H9 (cell line): ENCODE measurements around the gene LRRC8C. TPM values are rescaled to one million over a fixed set of nuclear protein-coding genes. Genes with fewer than 3 reads are reported as not detected.

Source experiments
- DNase-seq: peaks from one replicate; pipeline ENCODE4 v3.0.0-alpha.2; 2017
- H2AFZ ChIP-seq: one replicate; pipeline ENCODE4 v1.6.1; 2013; ENCODE audit warnings: mild to moderate bottlenecking, low read length, control low read depth, moderate library complexity
- H2AK5ac ChIP-seq: 2 replicates; pipeline ENCODE4 v1.6.1; 2013; ENCODE audit warnings: low read length, control low read depth, mixed read lengths; ENCODE audit not compliant: insufficient read length
- H2BK120ac ChIP-seq: one replicate; pipeline ENCODE4 v1.6.1; 2013; ENCODE audit warnings: low read depth, mild to moderate bottlenecking, low read length, control low read depth, inconsistent platforms; ENCODE audit not compliant: poor library complexity, severe bottlenecking
- H2BK12ac ChIP-seq: 2 replicates; pipeline ENCODE4 v1.6.1; 2013; ENCODE audit warnings: low read length, control low read depth, mixed read lengths, low read depth; ENCODE audit not compliant: insufficient read length
- H2BK15ac ChIP-seq: 2 replicates; pipeline ENCODE4 v1.6.1; 2013; ENCODE audit warnings: low read depth, low read length, control low read depth
- H2BK20ac ChIP-seq: one replicate; pipeline ENCODE4 v1.6.1; 2013; ENCODE audit warnings: low read depth, mild to moderate bottlenecking, low read length, control low read depth, inconsistent platforms; ENCODE audit not compliant: poor library complexity, severe bottlenecking
- H2BK5ac ChIP-seq: 2 replicates; pipeline ENCODE4 v1.6.1; 2013; ENCODE audit warnings: low read length, control low read depth, mixed read lengths; ENCODE audit not compliant: insufficient read length
- H3K14ac ChIP-seq: 2 replicates; pipeline ENCODE4 v1.6.1; 2013; ENCODE audit warnings: low read length, control low read depth; ENCODE audit not compliant: insufficient read depth
- H3K18ac ChIP-seq: 2 replicates; pipeline ENCODE4 v1.6.1; 2013; ENCODE audit warnings: low read depth, mild to moderate bottlenecking, mixed read lengths, low read length, control low read depth; ENCODE audit not compliant: insufficient read length
- H3K23ac ChIP-seq: 2 replicates; pipeline ENCODE4 v1.6.1; 2013; ENCODE audit warnings: low read length, control low read depth, mixed read lengths, low read depth; ENCODE audit not compliant: insufficient read length
- H3K23me2 ChIP-seq: 2 replicates; pipeline ENCODE4 v1.6.1; 2013; ENCODE audit warnings: low read depth, mild to moderate bottlenecking, mixed read lengths, low read length, control low read depth; ENCODE audit not compliant: insufficient read length, poor library complexity, severe bottlenecking
- H3K27ac ChIP-seq: 2 replicates; pipeline ENCODE4 v1.5.1; 2013; ENCODE audit warnings: low read length, control low read depth, mixed read lengths, low read depth; ENCODE audit not compliant: insufficient read length
- H3K27me3 ChIP-seq: 2 replicates; pipeline ENCODE4 v1.6.1; 2013; ENCODE audit warnings: low read length, control low read depth, inconsistent platforms; ENCODE audit not compliant: insufficient read depth
- H3K4ac ChIP-seq: 2 replicates; pipeline ENCODE4 v1.6.1; 2013; ENCODE audit warnings: low read depth, mild to moderate bottlenecking, control low read depth, inconsistent platforms, low read length, moderate library complexity
- H3K4me1 ChIP-seq: 2 replicates; pipeline ENCODE4 v1.6.1; 2013; ENCODE audit warnings: low read length, control low read depth, inconsistent platforms; ENCODE audit not compliant: insufficient read depth
- H3K4me2 ChIP-seq: 2 replicates; pipeline ENCODE4 v1.6.1; 2013; ENCODE audit warnings: low read length, control low read depth, mixed read lengths; ENCODE audit not compliant: insufficient read length, insufficient read depth
- H3K56ac ChIP-seq: 2 replicates; pipeline ENCODE4 v1.6.1; 2013; ENCODE audit warnings: low read depth, mild to moderate bottlenecking, mixed read lengths, low read length, control low read depth; ENCODE audit not compliant: insufficient read length
- H3K79me1 ChIP-seq: 2 replicates; pipeline ENCODE4 v1.6.1; 2013; ENCODE audit warnings: low read depth, mild to moderate bottlenecking, moderate library complexity, low read length, control low read depth, inconsistent platforms; ENCODE audit not compliant: insufficient read depth, poor library complexity, severe bottlenecking
- H3K79me2 ChIP-seq: 2 replicates; pipeline ENCODE4 v1.6.1; 2013; ENCODE audit warnings: low read length, control low read depth, inconsistent platforms; ENCODE audit not compliant: insufficient read depth
- H3K9ac ChIP-seq: 2 replicates; pipeline ENCODE4 v1.6.1; 2013; ENCODE audit warnings: low read length, control low read depth, mixed read lengths; ENCODE audit not compliant: insufficient read length; ENCODE audit errors: extremely low read depth
- H3K9me3 ChIP-seq: one replicate; pipeline ENCODE4 v1.6.1; 2013; ENCODE audit warnings: low read depth, low read length, inconsistent platforms; ENCODE audit not compliant: control insufficient read depth
- H3T11ph ChIP-seq: one replicate; pipeline ENCODE4 v1.6.1; 2013; ENCODE audit warnings: mild to moderate bottlenecking, low read length, control low read depth, inconsistent platforms
- H4K20me1 ChIP-seq: one replicate; pipeline ENCODE4 v1.6.1; 2013; ENCODE audit not compliant: control insufficient read depth, insufficient read length, insufficient read depth
- H4K5ac ChIP-seq: 2 replicates; pipeline ENCODE4 v1.6.1; 2013; ENCODE audit warnings: low read depth, mild to moderate bottlenecking, mixed read lengths, low read length, control low read depth; ENCODE audit not compliant: insufficient read length
- H4K8ac ChIP-seq: replicated peaks from 2 replicates; pipeline ENCODE4 v1.6.1; 2013; ENCODE audit warnings: low read length, control low read depth, mixed read lengths, low read depth; ENCODE audit not compliant: insufficient read length
- H4K91ac ChIP-seq: 2 replicates; pipeline ENCODE4 v1.6.1; 2013; ENCODE audit warnings: low read depth, mild to moderate bottlenecking, moderate library complexity, mixed read lengths, low read length, control low read depth; ENCODE audit not compliant: insufficient read length
- H3K27ac Mint-ChIP-seq, 3 experiments: 2 replicates in 2 of 3; 3 replicates in 1 of 3; pipeline ENCODE4 v1.8.0; 2020 to 2021; ENCODE audit warnings: mixed read lengths in 3 of 3, mild to moderate bottlenecking in 1 of 3, moderate library complexity in 1 of 3
- H3K27me3 Mint-ChIP-seq: 2 replicates; pipeline ENCODE4 v1.8.0; 2021; ENCODE audit warnings: low read depth, mild to moderate bottlenecking, moderate library complexity, mixed read lengths
- H3K36me3 Mint-ChIP-seq, 3 experiments: 2 replicates in 2 of 3; 3 replicates in 1 of 3; pipeline ENCODE4 v1.8.0; 2020 to 2021; ENCODE audit warnings: low read depth in 3 of 3, mixed read lengths in 3 of 3; ENCODE audit not compliant: insufficient read depth in 1 of 3
- H3K4me1 Mint-ChIP-seq, 2 experiments: 2 replicates each; pipeline ENCODE4 v1.8.0; 2020; ENCODE audit warnings: mixed read lengths in 2 of 2
- H3K4me3 Mint-ChIP-seq, 2 experiments: 2 replicates in 1 of 2; 3 replicates in 1 of 2; pipeline ENCODE4 v1.8.0; 2020 to 2021; ENCODE audit warnings: mild to moderate bottlenecking in 2 of 2, mixed read lengths in 2 of 2, moderate library complexity in 1 of 2
- H3K9me3 Mint-ChIP-seq, 2 experiments: 2 replicates in 1 of 2; 3 replicates in 1 of 2; pipeline ENCODE4 v1.8.0; 2020; ENCODE audit warnings: mild to moderate bottlenecking in 2 of 2, mixed read lengths in 2 of 2, moderate library complexity in 1 of 2
- WGBS: extraction: QIAGEN DNeasy Blood & Tissue Kit; methylation state at CpG from one replicate; pipeline ENCODE4 v1.1.7; 2013; ENCODE audit warnings: missing lambda C conversion rate, low lambda C conversion rate, mixed read lengths; ENCODE audit not compliant: insufficient read length; ENCODE audit errors: extremely low coverage; 5-methylcytosine and 5-hydroxymethylcytosine counted together
- total RNA-seq: library from RNA; stranded (reverse); gene quantifications from 2 replicates; pipeline ENCODE4 v1.2.1, GENCODE V29; 2021
- TF ChIP-seq, protein P1 (sequence below): fragments of 200-600 bp; sonication (generic); conservative IDR thresholded peaks from 3 replicates; pipeline ENCODE4 v1.8.0; 2021; ENCODE audit warnings: antibody characterized with exemption, mild to moderate bottlenecking

LRRC8C gene
- total RNA-seq, 1 experiment from 2014 or later = 1.9 TPM

DNA sequence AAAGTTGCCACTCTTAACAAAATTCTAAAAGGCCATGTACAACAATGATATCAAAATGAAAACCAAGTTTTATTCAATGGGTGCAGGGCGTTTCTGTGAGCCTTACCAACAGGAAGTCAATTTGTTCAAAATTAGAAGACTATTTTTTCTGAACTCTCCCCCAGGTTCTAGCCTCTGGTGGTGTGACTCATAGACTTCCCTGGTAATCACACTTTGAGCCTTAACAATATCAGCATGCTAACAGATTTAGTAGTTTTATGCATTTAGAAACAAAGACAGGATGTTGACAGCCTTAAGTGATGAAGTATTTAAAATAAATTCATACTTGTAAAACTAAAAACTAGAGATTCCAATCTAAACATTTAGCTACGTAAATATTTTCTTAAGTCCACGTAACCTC lies 88.4 kb downstream of the LRRC8C start:
- H3K23me2 ChIP-seq = no peaks in the 10 kb centered on the region
- no peak overlapping the region for H4K8ac ChIP-seq
- no peak overlapping the region for H2AK5ac ChIP-seq
- H3K4me2 ChIP-seq = no peak overlapping the region
- H2BK20ac ChIP-seq = no peak overlapping the region
- no peaks in the 10 kb centered on the region for H3K9me3 Mint-ChIP-seq
- no peak overlapping the region for H2BK15ac ChIP-seq
- no peaks in the 10 kb centered on the region for H3K4me1 ChIP-seq
- H3K27ac ChIP-seq = no peak overlapping the region
- peaks cover 2% of the 10 kb centered on the region; the same call in 1 of the 2 replicates for H3K27me3 Mint-ChIP-seq
- peaks cover 0 to 3% of the 10 kb centered on the region in 2 experiments; a peak in 1 of 4 replicates for H3K4me1 Mint-ChIP-seq
- H2BK12ac ChIP-seq = no peak overlapping the region
- H2BK5ac ChIP-seq = no peak overlapping the region
- no peaks in the 10 kb centered on the region for H4K20me1 ChIP-seq
- no peak overlapping the region for H3K14ac ChIP-seq
- no peaks in the 10 kb centered on the region for H3K79me1 ChIP-seq
- no peaks in the 10 kb centered on the region for H3K27me3 ChIP-seq
- H4K5ac ChIP-seq = no peak overlapping the region
- H4K91ac ChIP-seq = no peak overlapping the region
- H3K27ac Mint-ChIP-seq = no peak overlapping the region
- TF ChIP-seq, protein P1, sequence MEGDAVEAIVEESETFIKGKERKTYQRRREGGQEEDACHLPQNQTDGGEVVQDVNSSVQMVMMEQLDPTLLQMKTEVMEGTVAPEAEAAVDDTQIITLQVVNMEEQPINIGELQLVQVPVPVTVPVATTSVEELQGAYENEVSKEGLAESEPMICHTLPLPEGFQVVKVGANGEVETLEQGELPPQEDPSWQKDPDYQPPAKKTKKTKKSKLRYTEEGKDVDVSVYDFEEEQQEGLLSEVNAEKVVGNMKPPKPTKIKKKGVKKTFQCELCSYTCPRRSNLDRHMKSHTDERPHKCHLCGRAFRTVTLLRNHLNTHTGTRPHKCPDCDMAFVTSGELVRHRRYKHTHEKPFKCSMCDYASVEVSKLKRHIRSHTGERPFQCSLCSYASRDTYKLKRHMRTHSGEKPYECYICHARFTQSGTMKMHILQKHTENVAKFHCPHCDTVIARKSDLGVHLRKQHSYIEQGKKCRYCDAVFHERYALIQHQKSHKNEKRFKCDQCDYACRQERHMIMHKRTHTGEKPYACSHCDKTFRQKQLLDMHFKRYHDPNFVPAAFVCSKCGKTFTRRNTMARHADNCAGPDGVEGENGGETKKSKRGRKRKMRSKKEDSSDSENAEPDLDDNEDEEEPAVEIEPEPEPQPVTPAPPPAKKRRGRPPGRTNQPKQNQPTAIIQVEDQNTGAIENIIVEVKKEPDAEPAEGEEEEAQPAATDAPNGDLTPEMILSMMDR = no peak
- DNase-seq = no peak
- no peak overlapping the region for H3K4me3 Mint-ChIP-seq
- no CpG with 5 or more reads among the region's 3 CpGs for WGBS
- no peaks in the 10 kb centered on the region for H3K36me3 Mint-ChIP-seq
- H3K18ac ChIP-seq = no peak overlapping the region
- no peak overlapping the region for H3T11ph ChIP-seq
- no peak overlapping the region for H3K9ac ChIP-seq
- H2BK120ac ChIP-seq = no peak overlapping the region
- no peak overlapping the region for H3K4ac ChIP-seq
- no peak overlapping the region for H3K56ac ChIP-seq
- H3K23ac ChIP-seq = no peak overlapping the region
- no peaks in the 10 kb centered on the region for H3K9me3 ChIP-seq
- no peaks in the 10 kb centered on the region for H3K79me2 ChIP-seq
- H2AFZ ChIP-seq = no peak overlapping the region
